H1 (cell line): ENCODE measurements around the gene PIK3R1.

Source experiments
- ATF2 ChIP-seq: IDR thresholded peaks from 2 replicates; pipeline ENCODE4 v1.6.1; 2012; ENCODE audit warnings: low read length, inconsistent platforms
- ATF3 ChIP-seq: IDR thresholded peaks from 2 replicates; pipeline ENCODE4 v1.6.1; 2011; ENCODE audit warnings: low read depth, mild to moderate bottlenecking, low read length; ENCODE audit not compliant: insufficient read depth
- CTCF ChIP-seq, 3 experiments: IDR thresholded peaks; 1 replicate in 2 of 3; 2 replicates in 1 of 3; pipeline versions ENCODE4 v1.5.1 to v1.6.1; 2011; ENCODE audit warnings: low read length in 3 of 3, mild to moderate bottlenecking in 3 of 3, inconsistent platforms in 2 of 3, low read depth in 1 of 3, moderate library complexity in 1 of 3; ENCODE audit not compliant: insufficient read depth in 1 of 3; ENCODE audit errors: control extremely low read depth in 1 of 3
- RNF2 ChIP-seq: fragments of 200-900, 300-1000 bp; sonication (generic); IDR thresholded peaks from 2 replicates; pipeline ENCODE4 v1.7.1; 2016; ENCODE audit warnings: borderline replicate concordance, low read depth, mild to moderate bottlenecking, antibody characterized with exemption, low read length; ENCODE audit not compliant: poor library complexity, severe bottlenecking; ENCODE audit errors: missing control alignments

- no peak for TF ChIP-seq CTCF (IDR thresholded peaks at IDR 0.05; ENCODE audit: control extremely low read depth in 1 of 3, insufficient read depth in 1 of 3, low read depth in 1 of 3, low read length in 3 of 3)
- no peak for TF ChIP-seq ATF2
- TF ChIP-seq ATF3, result no peak
- TF ChIP-seq RNF2, result no peak
Measured at GRCh38 chr5:68329554-68330255, 114.1 kb downstream of the PIK3R1 start.
